Right cardiac atrium (tissue), 5 donors: ENCODE measurements around the gene PRKCD. TPM values are rescaled to one million over a fixed set of nuclear protein-coding genes. Genes with fewer than 3 reads are reported as not detected.
A peak's percentile ranks its signal among the peaks of the same experiment; 100 is the strongest.

Experiments
- ATAC-seq, 2 donors: fragments of 200-7000 bp; cut with Tn5 transposase; one replicate each; pipeline versions ENCODE4 v1.8.0 to v1.9.1; 2020; ENCODE audit warnings: moderate library complexity in 2 of 2, mild to moderate bottlenecking in 1 of 2
- DNase-seq, 3 donors: peaks; one replicate each; pipeline ENCODE4 v3.0.0-alpha.2; 2020
- H3K27ac ChIP-seq: one replicate; pipeline ENCODE4 v1.5.1; 2013; ENCODE audit warnings: mild to moderate bottlenecking, low read length, control low read depth, moderate library complexity
- H3K27me3 ChIP-seq: one replicate; pipeline ENCODE4 v1.6.1; 2013; ENCODE audit not compliant: control insufficient read depth, insufficient read depth
- H3K4me1 ChIP-seq: one replicate; pipeline ENCODE4 v1.6.1; 2013; ENCODE audit warnings: low read length; ENCODE audit not compliant: control insufficient read depth, insufficient read depth
- H3K4me3 ChIP-seq: one replicate; pipeline ENCODE4 v1.5.1; 2013; ENCODE audit warnings: low read length, control low read depth
- H3K9me3 ChIP-seq: one replicate; pipeline ENCODE4 v1.6.1; 2013; ENCODE audit warnings: low read length; ENCODE audit not compliant: control insufficient read depth
- WGBS: extraction: QIAGEN DNeasy Blood & Tissue Kit; methylation state at CpG from one replicate; pipeline ENCODE4 v1.1.7; 2013; 5-methylcytosine and 5-hydroxymethylcytosine counted together
- intact Hi-C, 4 donors: fragments of 100-400 bp; cut with DNase I; formaldehyde crosslinking; loops; one replicate each; pipeline versions ENCODE4 v1.11.0 to v1.14.0; 2022 to 2023
- polyA plus RNA-seq: library from polyadenylated mRNA; stranded (reverse); fragments of 200-250 nt; gene quantifications from one replicate; pipeline ENCODE4 v1.2.3, GENCODE V29; 2013
- total RNA-seq, 4 donors: library from RNA; stranded (reverse); fragmentation: NEBNext Ultra II Directional; extraction: Animal tissue kit (Norgen Biotek cat#: 25700); gene quantifications; one replicate each; pipeline ENCODE4 v1.2.1, GENCODE V29; 2021
- donor health status: healthy with polysubstance abuse.
- donor health status: DM: no; HTN: yes; CAD: no.
- donor health status: DM: no; HTN: no; CAD: no.
- donor health status: DM: no; HTN: yes; CAD: no; lungs with severe emphysema.
- donor health status: DM: yes; HTN: yes; CAD: no.

PRKCD gene
- total and polyA plus RNA-seq, 5 donors: 20.9 to 34.4 (median 28.4) TPM

- WGBS: 78% methylated on average over 5 of the region's 5 CpGs
- no peak overlapping the region for H3K4me3 ChIP-seq
- H3K9me3 ChIP-seq: no peaks in the 10 kb centered on the region
- ATAC-seq (no peak), DNase-seq (no peak)
- no peak overlapping the region for H3K27ac ChIP-seq
- no peaks in the 10 kb centered on the region for H3K27me3 ChIP-seq
- intact Hi-C loops: no loop called here
- no peaks in the 10 kb centered on the region for H3K4me1 ChIP-seq
Measured at GRCh38 chr3:53173107-53173506, 12.1 kb downstream of the PRKCD start.

DNA sequence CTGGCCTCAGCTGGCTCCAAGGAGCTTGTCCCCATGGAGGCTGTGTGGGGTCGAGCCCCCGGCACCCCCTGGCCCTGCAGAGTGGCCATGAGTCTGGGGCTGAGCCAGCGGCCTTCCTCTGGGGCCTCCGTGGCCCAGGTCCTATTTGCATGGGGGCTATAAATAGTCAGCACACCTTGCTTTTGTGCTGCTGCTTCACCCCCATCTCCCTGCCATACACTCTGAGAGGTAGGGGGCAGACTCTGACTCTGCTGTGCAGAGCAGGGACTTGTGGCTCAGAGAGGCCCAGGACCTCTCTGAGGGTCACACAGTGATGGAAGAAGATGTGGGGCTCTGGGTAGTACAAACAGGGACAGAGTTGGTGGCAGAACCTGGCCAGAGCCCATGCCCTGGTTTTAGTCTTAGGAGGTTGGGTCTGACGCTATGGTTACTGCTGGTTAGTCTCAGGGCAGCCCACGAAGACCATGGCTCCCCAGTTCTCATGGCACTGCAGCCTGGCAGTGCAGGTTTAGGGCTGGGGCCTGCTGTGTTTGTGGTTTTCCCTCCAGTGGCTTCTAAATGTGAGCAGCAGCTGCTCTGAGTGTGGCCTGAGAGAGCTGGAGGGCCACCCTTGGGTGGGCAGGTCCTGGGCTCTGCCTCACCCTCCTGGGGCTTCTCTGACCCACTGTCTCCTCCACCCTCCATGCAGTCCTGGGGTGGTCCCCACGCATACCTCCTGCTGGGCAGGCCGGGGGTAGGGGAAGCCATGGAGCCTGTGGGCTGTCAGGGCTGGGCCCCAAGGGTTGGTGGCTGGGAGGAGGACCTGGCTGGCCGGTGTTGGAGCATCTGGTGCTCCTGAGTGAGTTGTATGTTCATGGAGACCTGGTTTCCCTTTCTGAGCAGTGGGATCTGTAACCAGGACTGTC lies 13.6 kb downstream of the PRKCD start:
- Histone ChIP-seq H3K27ac (no peak overlapping the region), H3K4me1 (no peaks in the 10 kb centered on the region), H3K27me3 (no peaks in the 10 kb centered on the region), H3K9me3 (no peaks in the 10 kb centered on the region), H3K4me3 (no peak overlapping the region)
- 70% methylated on average over 9 of the region's 9 CpGs for WGBS
- ATAC-seq (no peak), DNase-seq (no peak)
- intact Hi-C loops: no loop called here

GRCh38 chr3:53175613-53176540 lies 14.9 kb downstream of the PRKCD start:
- Histone ChIP-seq H3K4me3 (no peak overlapping the region), H3K4me1 (no peaks in the 10 kb centered on the region), H3K27ac (no peak overlapping the region), H3K27me3 (no peaks in the 10 kb centered on the region), H3K9me3 (no peaks in the 10 kb centered on the region)
- ATAC-seq (no peak), DNase-seq (no peak)
- intact Hi-C loops: no loop called here
- WGBS: 76% methylated on average over 9 of the region's 9 CpGs

GRCh38 chr3:53178246-53178645 lies 17.2 kb downstream of the PRKCD start:
- Histone ChIP-seq H3K4me3 (no peak overlapping the region), H3K9me3 (no peaks in the 10 kb centered on the region), H3K27ac (no peak overlapping the region), H3K27me3 (no peaks in the 10 kb centered on the region), H3K4me1 (no peaks in the 10 kb centered on the region)
- intact Hi-C loops: no loop called here
- 97% methylated on average over 15 of the region's 15 CpGs for WGBS
- ATAC-seq (no peak), DNase-seq (no peak)

- intact Hi-C loops: no loop called here
- WGBS: 95% methylated on average over 20 of the region's 20 CpGs
Measured at GRCh38 chr3:53179580-53179979, 18.6 kb downstream of the PRKCD start.

GRCh38 chr3:53180305-53181023 lies 19.5 kb downstream of the PRKCD start:
- DNase-seq (no peak), ATAC-seq (peak; percentile 17 to 40)
- H3K27ac ChIP-seq: no peak overlapping the region
- no peaks in the 10 kb centered on the region for H3K9me3 ChIP-seq
- H3K4me3 ChIP-seq: no peak overlapping the region
- intact Hi-C loops: no loop called here
- no peaks in the 10 kb centered on the region for H3K4me1 ChIP-seq
- 89% methylated on average over 11 of the region's 11 CpGs for WGBS
- no peaks in the 10 kb centered on the region for H3K27me3 ChIP-seq

More at GRCh38 chr3:53179580-53179979, 18.6 kb downstream of the PRKCD start:
- Histone ChIP-seq H3K9me3 (no peaks in the 10 kb centered on the region), H3K4me3 (no peak overlapping the region), H3K27me3 (no peaks in the 10 kb centered on the region), H3K27ac (no peak overlapping the region), H3K4me1 (no peaks in the 10 kb centered on the region)
- DNase-seq (no peak), ATAC-seq (no peak)

DNA sequence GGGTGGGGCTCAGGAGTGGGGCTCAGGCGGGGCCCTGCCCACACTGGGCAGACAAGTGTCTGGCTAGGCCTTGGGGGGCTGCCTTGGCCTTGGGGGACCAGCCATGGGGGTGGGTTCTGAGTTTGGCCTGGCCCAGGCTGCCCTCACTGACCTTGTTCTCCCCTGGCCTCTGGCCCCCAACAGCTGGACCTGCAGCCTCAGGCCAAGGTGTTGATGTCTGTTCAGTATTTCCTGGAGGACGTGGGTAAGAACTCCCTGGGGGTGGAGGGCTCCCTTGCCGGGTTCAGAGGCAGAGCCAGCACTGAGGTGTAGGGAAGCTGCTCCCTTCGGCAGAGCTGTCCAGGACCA lies 20.0 kb downstream of the PRKCD start:
- no peaks in the 10 kb centered on the region for H3K4me1 ChIP-seq
- ATAC-seq (no peak), DNase-seq (no peak)
- no peaks in the 10 kb centered on the region for H3K9me3 ChIP-seq
- no peak overlapping the region for H3K4me3 ChIP-seq
- intact Hi-C loops: no loop called here
- H3K27me3 ChIP-seq: no peaks in the 10 kb centered on the region
- 72% methylated on average over 4 of the region's 4 CpGs for WGBS
- H3K27ac ChIP-seq: no peak overlapping the region

DNA sequence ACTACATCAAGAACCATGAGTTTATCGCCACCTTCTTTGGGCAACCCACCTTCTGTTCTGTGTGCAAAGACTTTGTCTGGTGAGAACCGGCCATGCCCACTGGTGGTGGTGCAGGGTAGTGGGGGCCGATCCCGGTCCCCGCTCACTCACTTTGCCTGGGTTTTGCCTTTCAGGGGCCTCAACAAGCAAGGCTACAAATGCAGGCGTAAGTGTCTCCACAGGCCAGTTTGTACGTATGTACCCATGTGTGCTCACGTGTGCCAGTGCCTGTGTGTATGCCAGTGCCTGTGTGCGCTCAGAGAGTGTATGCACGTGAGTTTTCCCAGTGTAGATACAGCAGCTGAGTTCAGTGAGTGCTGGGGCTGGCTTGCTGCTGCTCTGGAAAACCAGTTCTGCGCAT lies 20.5 kb downstream of the PRKCD start:
- Histone ChIP-seq H3K27ac (no peak overlapping the region), H3K27me3 (no peaks in the 10 kb centered on the region), H3K4me1 (no peaks in the 10 kb centered on the region), H3K4me3 (no peak overlapping the region), H3K9me3 (no peaks in the 10 kb centered on the region)
- 95% methylated on average over 11 of the region's 11 CpGs for WGBS
- intact Hi-C loops: no loop called here
- ATAC-seq (no peak), DNase-seq (no peak)

- 81% methylated on average over 20 of the region's 20 CpGs for WGBS
- Histone ChIP-seq H3K4me1 (no peaks in the 10 kb centered on the region), H3K27ac (no peak overlapping the region), H3K4me3 (no peak overlapping the region), H3K27me3 (no peaks in the 10 kb centered on the region), H3K9me3 (no peaks in the 10 kb centered on the region)
- intact Hi-C loops: no loop called here
- ATAC-seq: no peak
- peak in 1 of 3 donors; percentile 4 for DNase-seq
Measured at GRCh38 chr3:53182764-53183355, 21.9 kb downstream of the PRKCD start.

- no peaks in the 10 kb centered on the region for H3K9me3 ChIP-seq
- H3K4me1 ChIP-seq: no peaks in the 10 kb centered on the region
- DNase-seq (peak in 1 of 3 donors; percentile 48), ATAC-seq (no peak)
- no peak overlapping the region for H3K27ac ChIP-seq
- intact Hi-C loops: no loop called here
- 97% methylated on average over 9 of the region's 9 CpGs for WGBS
- H3K27me3 ChIP-seq: no peaks in the 10 kb centered on the region
- no peak overlapping the region for H3K4me3 ChIP-seq
Measured at GRCh38 chr3:53183514-53183913, 22.5 kb downstream of the PRKCD start.
